GM12878 (cell line): ENCODE data around the gene GLB1L2. TPM values are rescaled to one million over a fixed set of nuclear protein-coding genes. Genes with fewer than 3 reads are reported as not detected.

Experiments used
- ATAC-seq: fragments of 200-7000 bp; cut with Tn5 transposase; 3 replicates; pipeline ENCODE4 v1.9.1; 2020; ENCODE audit warnings: mild to moderate bottlenecking, moderate library complexity
- BruUV-seq: library from RNA; stranded (reverse); fragments of 400-500 nt; replicated peaks from 2 replicates; lab custom pipeline; 2021; lab: Mats Ljungman, UMichigan
- CTCF ChIA-PET: fragments of 300-600 bp; sonication (Branson Sonifier 250); formaldehyde crosslinking; extraction: SDS; loops from one replicate; lab custom pipeline; 2021; ENCODE audit warnings: inconsistent platforms; lab: Yijun Ruan, JAX
- POLR2A ChIA-PET: fragments of 350-600 bp; formaldehyde crosslinking; extraction: SDS; loops from one replicate; lab custom pipeline; 2021; ENCODE audit warnings: inconsistent platforms; lab: Charles Lee
- RAD21 ChIA-PET: fragments of 300-600 bp; sonication (Branson Sonifier 250); formaldehyde crosslinking; loops from one replicate; lab custom pipeline; 2023; ENCODE audit warnings: antibody characterized with exemption; ENCODE audit not compliant: unreplicated experiment; lab: Charles Lee
- SMC1A ChIA-PET: fragments of 300-600 bp; sonication (Branson Sonifier 250); formaldehyde crosslinking; loops from one replicate; lab custom pipeline; 2023; ENCODE audit not compliant: unreplicated experiment, uncharacterized antibody; lab: Charles Lee
- DNase-seq: peaks from one replicate; pipeline ENCODE4 v3.0.0-alpha.2; 2011; ENCODE audit warnings: low read depth, low spot score
- FAIRE-seq: peaks from 3 replicates; lab custom pipeline; 2011; peaks lifted over from hg19 to GRCh38; lab: Jason Lieb, UNC
- H2AFZ ChIP-seq: 2 replicates; pipeline ENCODE4 v1.6.0; 2011; ENCODE audit warnings: low read depth, low read length, control low read depth; ENCODE audit not compliant: control insufficient read depth
- H3K27ac ChIP-seq: 2 replicates; pipeline ENCODE4 v1.5.1; 2011; ENCODE audit warnings: control low read depth; ENCODE audit not compliant: control insufficient read depth, insufficient read depth
- H3K27me3 ChIP-seq, 2 experiments: replicated peaks in 1 of 2; 2 replicates each; pipeline versions ENCODE4 v1.6.0 to v1.6.1; 2011; ENCODE audit warnings: low read length in 1 of 2; ENCODE audit not compliant: control insufficient read depth in 2 of 2, insufficient read depth in 2 of 2
- H3K36me3 ChIP-seq, 2 experiments: 2 replicates each; pipeline ENCODE4 v1.5.1; 2011; ENCODE audit warnings: low read length in 1 of 2; ENCODE audit not compliant: control insufficient read depth in 2 of 2, insufficient read depth in 2 of 2
- H3K4me1 ChIP-seq: 2 replicates; pipeline ENCODE4 v1.6.1; 2011; ENCODE audit warnings: mild to moderate bottlenecking, low read length, moderate library complexity, mixed read lengths; ENCODE audit not compliant: control insufficient read depth, insufficient read depth
- H3K4me2 ChIP-seq: 2 replicates; pipeline ENCODE4 v1.6.0; 2011; ENCODE audit warnings: control low read depth; ENCODE audit not compliant: control insufficient read depth, insufficient read depth
- H3K4me3 ChIP-seq: fragments of 200-600 bp; sonication (generic); 2 replicates; pipeline ENCODE4 v1.5.1; 2016
- H3K79me2 ChIP-seq: 2 replicates; pipeline ENCODE4 v1.6.0; 2011; ENCODE audit warnings: low read length; ENCODE audit not compliant: control insufficient read depth, insufficient read depth
- H3K9ac ChIP-seq: 2 replicates; pipeline ENCODE4 v1.8.0; 2011; ENCODE audit warnings: low read length, control low read depth, mixed read lengths; ENCODE audit not compliant: control insufficient read depth, insufficient read depth
- H3K9me3 ChIP-seq: replicated peaks from 3 replicates; pipeline ENCODE4 v1.5.1; 2011; ENCODE audit warnings: mild to moderate bottlenecking, low read length; ENCODE audit not compliant: control insufficient read depth, insufficient read depth
- H4K20me1 ChIP-seq: 2 replicates; pipeline ENCODE4 v1.6.0; 2011; ENCODE audit not compliant: control insufficient read depth, insufficient read depth
- E2F4 ChIP-seq: IDR thresholded peaks from 2 replicates; pipeline ENCODE4 v1.6.1; 2012; ENCODE audit warnings: low read depth, low read length, improper control_type of control experiment
- HCFC1 ChIP-seq: fragments of 150-350 bp; IDR thresholded peaks from 2 replicates; pipeline ENCODE4 v1.6.1; 2014; ENCODE audit warnings: low read length
- KLF5 ChIP-seq: fragments of 450-650 bp; IDR thresholded peaks from 2 replicates; pipeline ENCODE4 v1.6.1; 2014; ENCODE audit warnings: mild to moderate bottlenecking; ENCODE audit not compliant: partially characterized antibody
- MEF2A ChIP-seq: IDR thresholded peaks from 2 replicates; pipeline ENCODE4 v1.6.1; 2011; ENCODE audit warnings: low read depth, mild to moderate bottlenecking, low read length, moderate library complexity; ENCODE audit not compliant: insufficient read depth
- NR2C1 ChIP-seq: fragments of 450-650 bp; IDR thresholded peaks from 2 replicates; pipeline ENCODE4 v1.6.1; 2017; ENCODE audit warnings: antibody characterized with exemption, mild to moderate bottlenecking, moderate library complexity
- NR2F1 ChIP-seq: fragments of 450-650 bp; conservative IDR thresholded peaks from 2 replicates; pipeline ENCODE4 v1.6.1; 2017; ENCODE audit warnings: mild to moderate bottlenecking
- SREBF2 ChIP-seq: IDR thresholded peaks from 2 replicates; pipeline ENCODE4 v1.6.1; 2012; ENCODE audit warnings: mild to moderate bottlenecking, low read length
- TBL1XR1 ChIP-seq: IDR thresholded peaks from 2 replicates; pipeline ENCODE4 v1.6.1; 2012; ENCODE audit warnings: low read depth, low read length, improper control_type of control experiment
- ZBTB40 ChIP-seq: fragments of 450-650 bp; IDR thresholded peaks from 2 replicates; pipeline ENCODE4 v1.6.1; 2016; ENCODE audit warnings: mild to moderate bottlenecking, moderate library complexity, borderline replicate concordance
- WGBS: methylation state at CpG from one replicate; pipeline ENCODE4 v1.1.6; 2016; ENCODE audit warnings: low lambda C conversion rate; ENCODE audit not compliant: insufficient replicate concordance, insufficient coverage; ENCODE audit errors: missing lambda C conversion rate; 5-methylcytosine and 5-hydroxymethylcytosine counted together
- in situ Hi-C: fragments of 300-500 bp; cut with MboI; formaldehyde crosslinking; loops from 9 replicates; pipeline ENCODE4 v1.14.3; 2018; ENCODE audit warnings: mixed read lengths
- intact Hi-C: fragments of 100-400 bp; cut with micrococcal nuclease; formaldehyde crosslinking; loops from one replicate; pipeline ENCODE4 v1.14.2; 2022; ENCODE audit not compliant: unreplicated experiment
- polyA plus RNA-seq, 11 experiments: library from polyadenylated mRNA; depleted of rRNA in 4 of 11; unstranded in 6 of 11; stranded (reverse) in 5 of 11; fragments of >200 nt; fragmentation: Nextera tagmentation in 4 of 11; fragmentation: Illumina TruSeq in 1 of 11; extraction: Ambion mirVana in 4 of 11; extraction: Trizol in 1 of 11; gene quantifications; 1 replicate in 1 of 11; 2 replicates in 10 of 11; pipeline versions ENCODE4 v1.2.1 to v1.2.3, GENCODE V29; 2011 to 2016; ENCODE audit warnings: inconsistent platforms in 2 of 11, missing spikeins in 2 of 11, low read depth in 1 of 11
- total RNA-seq, 4 experiments: library from RNA; depleted of rRNA in 3 of 4; stranded (reverse); fragments of >200 nt in 3 of 4; fragmentation: Illumina TruSeq in 1 of 4; extraction: Trizol in 1 of 4; gene quantifications; 2 replicates each; pipeline versions ENCODE4 v1.2.1 to v1.2.3, GENCODE V29; 2013 to 2021

The GLB1L2 gene
- total and polyA plus RNA-seq, 10 of the 15 experiments (the other 5 are each of a cell fraction or from before 2014, with no cell fraction given) = 0.04 to 0.85 (median 0.49) TPM

GRCh38 chr11:134345237-134345550 is 13.4 kb downstream of the GLB1L2 start:
- Histone ChIP-seq H3K27me3 (no peaks in the 10 kb centered on the region; a peak in 2 of 4 replicates), H3K27ac (no peak overlapping the region), H3K36me3 (no peaks in the 10 kb centered on the region), H3K4me1 (peaks cover 11% of the 10 kb centered on the region), H3K4me2 (no peak overlapping the region), H3K79me2 (no peaks in the 10 kb centered on the region), H3K4me3 (no peak overlapping the region), H2AFZ (no peak overlapping the region), H4K20me1 (no peaks in the 10 kb centered on the region; the same call in 1 of the 2 replicates), H3K9me3 (no peaks in the 10 kb centered on the region), H3K9ac (no peak overlapping the region)
- DNase-seq = no peak
- ATAC-seq = no peak
- 48% methylated on average over 4 of the region's 4 CpGs for WGBS
- ChIA-PET CTCF (no interaction called here), RAD21 (no interaction called here), POLR2A (no interaction called here), SMC1A (no interaction called here)
- TF ChIP-seq E2F4 = no peak
- no peak for TF ChIP-seq HCFC1
- no peak for TF ChIP-seq NR2F1
- no peak for TF ChIP-seq MEF2A
- TF ChIP-seq ZBTB40 = no peak
- no peak for TF ChIP-seq TBL1XR1
- TF ChIP-seq KLF5 = no peak
- TF ChIP-seq SREBF2 = no peak
- TF ChIP-seq NR2C1 = no peak
- in situ Hi-C loops = no loop called here
- intact Hi-C loops = no loop called here
- BruUV-seq = no TSS peak
- no peak for FAIRE-seq
